IPS-NIHi7 (cell line): ENCODE measurements around the gene SPNS3.

Source experiments
- DNase-seq: peaks from one replicate; pipeline ENCODE4 v3.0.0; 2012; ENCODE audit warnings: mixed read lengths; ENCODE audit errors: extremely low spot score

The SPNS3 gene, protein sequence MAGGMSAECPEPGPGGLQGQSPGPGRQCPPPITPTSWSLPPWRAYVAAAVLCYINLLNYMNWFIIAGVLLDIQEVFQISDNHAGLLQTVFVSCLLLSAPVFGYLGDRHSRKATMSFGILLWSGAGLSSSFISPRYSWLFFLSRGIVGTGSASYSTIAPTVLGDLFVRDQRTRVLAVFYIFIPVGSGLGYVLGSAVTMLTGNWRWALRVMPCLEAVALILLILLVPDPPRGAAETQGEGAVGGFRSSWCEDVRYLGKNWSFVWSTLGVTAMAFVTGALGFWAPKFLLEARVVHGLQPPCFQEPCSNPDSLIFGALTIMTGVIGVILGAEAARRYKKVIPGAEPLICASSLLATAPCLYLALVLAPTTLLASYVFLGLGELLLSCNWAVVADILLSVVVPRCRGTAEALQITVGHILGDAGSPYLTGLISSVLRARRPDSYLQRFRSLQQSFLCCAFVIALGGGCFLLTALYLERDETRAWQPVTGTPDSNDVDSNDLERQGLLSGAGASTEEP

DNA sequence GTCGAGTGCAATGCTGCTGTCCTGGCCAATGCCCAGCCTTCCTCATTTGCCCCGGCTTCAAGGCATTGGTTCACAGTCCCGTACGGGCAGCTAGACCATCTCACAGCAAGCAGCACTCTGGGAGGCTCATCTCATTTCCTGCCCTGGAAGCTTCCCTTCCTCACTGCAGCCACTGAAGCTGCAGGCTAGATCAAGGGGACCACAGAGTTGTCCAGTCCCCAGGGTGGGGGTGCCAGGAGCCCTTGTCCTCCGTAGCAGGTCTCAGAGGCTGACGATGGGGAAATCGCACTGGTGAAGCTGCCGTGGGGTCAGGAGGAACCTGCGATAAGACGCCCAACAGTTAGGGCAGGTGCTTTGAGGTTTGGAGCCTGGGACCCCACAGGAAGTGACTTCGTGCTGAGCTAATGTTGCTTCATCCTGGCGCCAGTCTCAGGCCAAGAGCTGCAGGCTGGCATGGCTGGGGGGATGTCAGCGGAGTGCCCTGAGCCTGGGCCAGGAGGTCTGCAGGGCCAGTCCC is at the start of gene SPNS3:
Gene SPNS3, plus strand, starts transcription at position 426 of the 517 bp plus-strand sequence. Its CDS starts 28 bp downstream, at position 454.
- DNase-seq, result no peak

DNA sequence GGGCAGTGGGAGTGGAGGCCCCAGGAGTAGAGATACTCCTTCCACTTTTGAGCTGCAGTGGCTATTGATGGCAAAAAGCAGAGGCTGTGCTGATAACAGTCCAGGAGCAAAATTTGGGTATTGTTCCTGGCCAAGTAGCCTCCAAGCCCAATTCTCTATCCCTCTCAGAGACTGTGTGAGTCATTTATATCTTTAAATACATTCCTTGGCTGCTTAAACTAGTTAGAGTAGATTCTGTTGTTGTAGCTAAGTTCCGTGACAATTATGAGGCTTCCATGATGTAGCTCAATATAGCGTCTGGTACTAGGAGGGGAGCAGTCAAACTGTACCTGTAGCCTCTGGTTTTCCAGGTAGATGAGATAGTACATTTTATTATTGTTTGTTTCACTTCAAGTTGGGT is 47.3 kb upstream of the SPNS3 start:
- DNase-seq, result no peak

DNA sequence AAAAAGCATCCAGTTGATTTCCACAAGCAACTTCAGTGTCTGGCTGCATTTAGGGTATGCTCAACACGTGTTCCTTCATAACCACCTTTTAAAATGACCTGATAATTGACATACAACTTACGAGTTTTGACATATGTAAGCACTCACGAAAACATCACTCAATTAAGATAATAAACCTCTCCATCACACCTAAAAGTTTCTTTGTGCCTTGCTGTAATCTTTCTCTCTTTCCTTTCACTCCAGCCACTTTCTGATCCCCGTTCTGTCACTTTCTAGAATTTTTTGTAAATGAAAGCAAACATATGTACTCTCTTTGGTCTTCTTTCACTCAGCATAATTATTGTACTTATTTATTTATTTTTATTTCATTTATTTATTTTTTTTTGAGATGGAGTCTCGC is 46.6 kb upstream of the SPNS3 start:
- no peak for DNase-seq

DNA sequence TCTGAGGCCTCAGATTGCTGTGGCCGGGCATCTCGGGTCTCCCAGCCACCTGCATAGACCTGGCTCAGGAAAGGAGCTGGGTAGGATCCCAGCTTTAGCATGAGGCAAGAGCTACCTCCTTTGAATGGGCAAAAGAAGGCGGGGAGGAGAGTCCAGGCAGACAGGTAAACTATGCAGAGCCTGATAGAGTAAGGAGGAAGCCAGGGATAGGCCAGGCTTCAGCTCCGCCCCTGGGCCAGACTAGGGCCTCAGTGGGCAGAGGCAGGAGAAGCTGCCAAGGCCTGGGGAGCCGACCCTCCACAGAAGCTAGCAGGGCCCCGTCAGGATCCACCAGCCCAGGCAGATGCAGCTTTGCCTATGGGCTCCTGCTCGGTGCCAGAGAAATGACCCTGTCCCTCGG is 44.7 kb upstream of the SPNS3 start:
- peak; percentile 53 for DNase-seq

DNA sequence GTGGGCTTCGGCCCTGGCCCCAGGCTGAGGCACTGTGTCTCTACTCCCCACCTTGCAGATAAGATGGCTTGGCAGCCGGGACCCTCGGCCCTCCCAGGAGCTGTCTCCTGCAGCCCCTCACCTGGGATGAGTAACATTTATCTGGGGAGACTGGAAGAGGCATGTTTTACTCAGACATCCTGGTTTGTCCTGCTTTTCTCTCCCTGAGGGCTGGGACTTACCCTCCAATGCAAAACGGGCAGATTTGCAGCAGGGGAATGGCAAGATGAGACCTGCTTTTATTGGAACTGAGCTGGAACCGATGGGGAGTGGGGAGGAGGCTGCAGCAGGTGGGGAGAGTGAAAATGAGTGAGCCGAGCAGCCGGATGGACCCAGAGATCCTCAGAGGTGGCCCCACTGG is 39.9 kb upstream of the SPNS3 start:
- DNase-seq, result no peak

DNA sequence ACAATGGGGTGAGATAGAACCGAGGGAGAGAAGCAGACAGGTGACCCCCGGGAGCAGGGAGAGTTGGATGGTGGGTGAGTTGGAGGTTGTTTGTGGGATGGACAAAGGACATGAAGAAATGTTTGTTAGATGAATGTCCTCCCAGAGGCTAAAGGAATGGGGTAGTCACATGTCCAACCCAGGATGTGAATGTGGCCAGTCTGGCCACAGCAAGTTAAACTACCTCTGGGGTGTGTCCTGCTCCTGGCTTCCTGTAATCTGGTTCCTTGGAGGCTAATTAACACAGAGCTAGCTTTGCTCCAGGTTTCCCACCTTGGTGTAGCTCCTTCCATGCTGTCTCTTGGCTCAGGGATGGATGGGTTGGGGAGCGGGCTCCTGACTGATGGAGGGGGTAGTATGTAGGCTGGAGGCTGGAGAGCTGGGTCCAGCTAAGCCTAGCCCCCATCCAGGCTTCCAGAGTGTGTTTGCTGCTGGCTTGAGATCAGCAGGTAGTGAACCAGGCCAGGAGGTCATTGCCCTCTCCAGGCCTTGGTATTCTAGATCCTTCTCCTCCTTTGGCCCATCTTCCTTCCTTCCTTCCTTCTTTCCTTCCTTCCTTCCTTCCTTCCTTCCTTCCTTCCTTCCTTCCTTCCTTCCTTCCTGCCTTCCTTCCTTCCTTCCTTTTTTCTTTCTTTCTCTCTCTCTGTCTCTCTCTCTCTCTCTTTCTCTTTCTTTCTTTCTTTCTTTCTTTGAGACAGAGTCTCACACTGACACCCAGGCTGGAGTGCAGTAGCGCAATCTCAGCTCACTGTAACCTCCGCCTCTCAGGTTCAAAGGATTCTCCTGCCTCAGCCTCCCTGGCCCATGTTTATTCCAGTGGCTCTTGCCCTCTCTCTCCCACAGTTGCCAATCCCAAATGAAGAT is 39.3 kb upstream of the SPNS3 start:
- no peak for DNase-seq

DNA sequence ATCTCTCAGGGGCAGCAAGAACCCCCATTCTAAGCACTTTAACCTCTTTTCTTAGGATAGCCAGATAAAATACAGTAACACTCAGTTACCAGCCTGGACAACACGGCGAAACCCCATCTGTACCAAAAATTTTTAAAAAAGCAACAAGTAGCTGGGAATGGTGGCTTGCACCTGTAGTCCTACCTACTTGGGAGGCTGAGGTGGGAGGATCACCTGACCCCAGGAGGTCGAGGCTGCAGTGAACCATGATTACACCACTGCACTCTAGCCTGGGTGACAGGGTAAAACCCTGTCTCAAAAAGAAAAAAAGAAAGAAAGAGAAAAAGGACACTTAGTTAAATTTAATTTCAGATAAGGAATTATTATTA is 38.6 kb upstream of the SPNS3 start:
- DNase-seq, result no peak

DNA sequence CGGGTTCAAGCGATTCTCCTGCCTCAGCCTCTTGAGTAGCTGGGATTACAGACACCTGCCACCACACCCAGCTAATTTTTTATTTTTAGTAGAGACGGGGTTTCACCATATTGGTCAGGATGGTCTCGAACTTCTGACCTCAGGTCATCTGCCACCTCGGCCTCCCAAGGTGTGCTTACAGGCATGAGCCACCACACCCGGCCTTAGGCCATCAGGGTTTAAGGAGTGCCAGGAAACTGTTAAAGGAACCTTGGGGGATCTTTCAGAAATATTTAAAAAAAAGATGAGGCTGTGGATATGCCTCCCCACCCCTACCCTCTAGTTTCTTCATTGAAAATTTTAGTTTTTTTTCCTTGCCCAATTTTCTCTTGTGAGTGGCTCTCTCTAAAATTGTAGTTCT is 35.9 kb upstream of the SPNS3 start:
- DNase-seq, result no peak

DNA sequence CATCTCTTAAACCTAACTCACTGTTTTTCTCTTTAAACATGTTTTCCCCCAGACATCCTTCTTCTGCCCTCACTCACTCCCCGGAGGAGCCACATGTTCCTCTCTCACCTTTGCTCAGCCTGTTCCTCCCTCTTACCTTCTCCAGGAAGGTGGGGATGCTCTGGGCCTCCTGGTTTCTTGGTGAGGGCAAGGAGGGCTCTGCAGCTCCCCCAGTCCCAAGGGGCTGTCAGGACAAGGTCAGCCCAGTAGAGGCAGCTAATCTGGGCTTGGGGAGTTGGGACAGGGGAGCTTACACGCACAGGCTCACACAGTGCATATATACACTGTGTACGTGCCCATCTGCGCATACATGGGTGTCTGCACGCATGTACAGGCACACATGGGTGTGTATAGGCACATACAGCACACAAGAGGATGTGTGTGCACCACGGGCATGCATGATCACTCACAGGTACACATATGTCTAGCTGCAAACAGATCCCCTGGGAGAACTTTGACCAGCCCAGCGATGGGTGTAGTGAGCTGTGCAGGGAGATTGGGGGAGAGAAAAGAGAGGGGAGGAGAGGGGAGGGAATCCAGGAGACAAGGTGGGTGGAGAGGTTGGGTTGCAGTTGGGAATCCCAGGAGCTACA is 28.6 kb upstream of the SPNS3 start:
- DNase-seq, result no peak

DNA sequence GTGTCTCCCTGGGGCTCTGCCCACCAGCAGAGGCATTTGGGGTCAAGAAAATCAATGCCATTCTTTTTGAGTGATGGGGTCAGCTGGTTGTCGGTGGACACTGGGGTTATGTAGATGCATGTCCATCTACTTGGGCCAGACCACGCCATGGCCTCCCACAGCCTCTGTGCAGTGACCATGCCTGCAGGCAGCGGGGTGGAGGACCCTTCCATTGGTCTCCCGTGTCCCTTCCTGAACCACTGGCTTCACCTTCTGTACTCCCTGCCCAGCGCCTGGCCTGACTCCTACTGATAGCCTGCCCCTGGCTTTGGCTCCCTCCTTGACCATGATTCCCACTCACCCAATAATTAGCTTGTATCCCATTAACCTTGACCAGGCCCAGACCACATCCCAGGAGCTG is 28.0 kb upstream of the SPNS3 start:
- DNase-seq, result no peak

DNA sequence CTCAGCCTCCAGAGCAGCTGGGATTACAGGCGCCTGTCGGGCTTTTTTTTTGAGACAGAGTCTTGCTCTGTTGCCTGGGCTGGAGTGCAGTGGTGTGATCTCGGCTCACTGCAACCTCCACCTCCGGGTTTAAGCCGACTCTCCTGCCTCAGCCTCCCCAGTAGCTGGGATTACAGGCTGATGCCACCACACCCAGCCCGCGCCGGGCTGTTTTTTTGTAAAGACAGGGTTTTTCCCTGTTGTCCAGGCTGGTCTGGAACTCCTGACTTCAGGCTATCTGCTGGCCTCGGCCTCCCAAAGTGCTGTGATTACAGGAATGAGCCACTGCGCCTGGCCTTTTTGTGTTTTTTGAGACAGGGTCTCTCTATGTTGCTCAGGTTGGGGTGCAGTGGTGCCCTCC is 27.4 kb upstream of the SPNS3 start:
- DNase-seq, result no peak

DNA sequence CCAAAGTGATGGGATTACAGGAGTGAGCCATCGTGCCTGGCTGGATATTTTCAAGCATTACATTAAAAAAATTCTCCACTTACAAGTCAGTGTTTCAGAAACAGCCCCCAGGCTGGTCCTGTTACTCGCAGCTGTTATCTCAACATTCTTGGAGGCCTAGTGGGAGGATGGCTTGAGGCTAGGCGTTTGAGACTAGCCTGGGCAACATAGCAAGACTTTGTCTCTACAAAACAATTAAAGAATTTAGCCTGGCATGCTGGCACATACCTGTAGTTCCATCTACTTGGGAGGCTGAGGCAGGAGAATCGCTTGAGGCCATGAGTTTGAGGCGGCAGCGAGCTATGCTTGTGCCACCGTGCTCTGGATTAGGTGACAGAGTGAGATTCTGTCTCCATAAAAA is 26.5 kb upstream of the SPNS3 start:
- DNase-seq, result no peak

DNA sequence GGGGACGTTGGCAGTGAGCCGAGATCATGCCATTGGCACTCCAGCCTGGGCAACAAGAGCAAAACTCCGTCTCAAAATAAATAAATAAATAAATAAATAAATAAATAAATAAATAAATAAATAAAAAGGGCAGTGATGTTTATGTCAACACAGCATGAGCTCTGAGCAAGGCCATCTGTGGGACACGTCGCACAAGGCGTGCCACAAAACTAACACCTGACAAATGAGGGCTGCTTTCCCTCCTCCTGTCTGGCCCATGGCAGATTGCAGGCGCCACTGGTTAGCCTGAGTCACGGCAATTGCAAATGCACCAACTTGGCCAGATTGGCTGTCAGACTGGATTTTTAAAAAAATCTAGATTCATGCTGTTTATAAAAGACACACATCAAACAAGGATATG is 25.9 kb upstream of the SPNS3 start:
- no peak for DNase-seq

DNA sequence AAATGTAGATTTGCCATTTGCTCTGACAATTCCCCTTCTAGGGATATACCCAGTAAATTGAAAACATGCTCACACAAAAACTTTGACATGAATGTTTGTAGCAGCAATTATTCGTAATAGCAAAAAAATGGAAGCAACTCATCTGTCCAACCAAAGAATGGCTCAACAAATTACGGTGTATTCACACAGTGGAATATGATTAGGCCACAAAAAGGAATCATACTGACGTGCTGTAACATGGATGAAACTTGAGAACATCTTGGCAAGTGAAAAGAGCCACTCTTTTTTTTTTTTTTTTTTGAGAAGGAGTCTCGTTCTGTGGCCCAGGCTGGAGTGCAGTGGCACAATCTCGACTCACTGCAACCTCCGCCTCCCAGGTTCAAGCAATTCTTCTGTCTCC is 24.1 kb upstream of the SPNS3 start:
- no peak for DNase-seq

DNA sequence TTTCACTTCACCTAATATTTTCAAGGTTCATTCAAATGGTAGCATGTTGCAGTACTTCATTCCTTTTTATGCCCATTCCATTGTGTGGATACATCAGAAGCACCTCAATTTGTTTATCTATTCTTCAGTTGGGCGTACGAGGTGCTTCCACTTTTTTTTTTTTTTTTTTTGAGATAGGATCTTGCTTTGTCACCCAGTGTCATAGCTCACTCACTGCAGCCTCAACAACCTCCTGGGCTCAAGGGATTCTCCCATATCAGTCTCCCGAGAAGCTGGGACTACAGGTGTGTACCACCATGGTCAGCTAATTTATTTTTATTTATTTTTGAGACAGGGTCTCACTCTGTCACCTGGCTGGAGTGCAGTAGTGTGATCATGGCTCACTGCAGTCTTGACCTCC is 22.5 kb upstream of the SPNS3 start:
- no peak for DNase-seq

DNA sequence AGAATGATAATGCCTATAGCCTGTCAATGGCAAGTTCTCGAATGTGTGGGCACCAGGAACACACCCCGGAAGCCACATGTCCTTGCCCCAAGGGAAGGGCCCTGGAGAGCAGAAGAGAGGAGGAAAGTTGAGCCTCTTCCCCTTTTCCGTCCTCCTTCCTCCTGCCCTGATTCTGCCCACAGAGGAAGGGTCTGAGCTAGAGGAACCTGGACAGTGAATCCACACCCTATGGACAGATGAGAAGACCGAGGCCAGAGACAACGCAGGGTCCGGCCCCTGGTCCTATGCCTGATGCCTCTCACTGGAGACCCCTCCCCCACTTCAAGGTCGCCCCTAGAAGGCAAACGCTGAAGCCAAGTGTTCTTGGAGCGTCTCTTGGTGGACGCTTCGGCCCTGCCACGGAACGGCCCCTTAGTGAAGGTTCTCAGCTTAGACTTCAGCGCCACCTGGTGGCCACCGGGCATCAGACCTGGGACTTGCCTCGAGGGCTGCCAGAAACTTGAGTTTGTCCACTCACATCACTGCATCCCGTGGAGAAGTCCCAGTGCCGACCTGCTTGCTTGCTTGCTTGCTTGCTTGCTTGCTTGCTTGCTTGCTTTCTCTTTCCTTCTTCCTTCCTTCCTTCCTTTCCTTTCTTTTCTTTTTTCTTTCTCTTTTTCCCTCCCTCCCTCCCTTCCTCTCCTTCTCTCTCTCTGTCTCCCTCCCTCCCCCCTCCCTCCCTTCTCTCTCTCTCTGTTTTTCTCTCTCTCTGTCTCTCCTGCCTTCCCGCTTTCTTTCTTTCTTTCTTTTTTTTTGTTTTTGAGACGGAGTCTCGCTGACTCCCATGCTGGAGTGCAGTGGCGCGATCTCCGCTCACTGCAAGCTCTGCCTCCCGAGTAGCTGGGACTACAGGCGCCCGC is 20.6 kb upstream of the SPNS3 start:
- peak; percentile 91 for DNase-seq

DNA sequence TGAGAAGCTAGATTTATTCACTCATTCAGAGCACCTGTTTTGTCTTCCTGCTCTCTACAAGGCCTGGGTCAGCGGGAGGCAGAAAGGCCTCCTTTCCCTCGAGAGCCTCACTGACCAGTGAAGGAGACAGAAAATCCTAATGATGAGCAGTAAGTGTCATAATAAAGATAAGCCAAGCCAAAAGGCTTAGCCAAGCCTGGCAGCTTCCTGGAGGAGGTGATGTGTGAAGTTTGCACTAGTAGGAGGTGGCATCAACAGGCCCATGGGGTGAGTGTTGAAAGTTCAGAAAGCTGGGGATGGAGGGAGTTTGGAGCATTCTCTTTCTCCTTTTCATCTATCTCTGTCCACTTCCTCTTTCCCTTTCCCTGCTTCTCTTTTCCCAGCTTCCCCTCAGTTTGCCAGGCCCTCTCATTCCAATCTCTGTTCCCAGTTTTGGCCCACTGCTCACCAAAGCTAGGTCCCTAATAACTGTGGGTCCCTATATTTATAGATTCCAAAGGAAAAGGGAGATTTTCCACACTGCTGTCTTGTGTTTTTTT is 16.5 kb upstream of the SPNS3 start:
- no peak for DNase-seq

DNA sequence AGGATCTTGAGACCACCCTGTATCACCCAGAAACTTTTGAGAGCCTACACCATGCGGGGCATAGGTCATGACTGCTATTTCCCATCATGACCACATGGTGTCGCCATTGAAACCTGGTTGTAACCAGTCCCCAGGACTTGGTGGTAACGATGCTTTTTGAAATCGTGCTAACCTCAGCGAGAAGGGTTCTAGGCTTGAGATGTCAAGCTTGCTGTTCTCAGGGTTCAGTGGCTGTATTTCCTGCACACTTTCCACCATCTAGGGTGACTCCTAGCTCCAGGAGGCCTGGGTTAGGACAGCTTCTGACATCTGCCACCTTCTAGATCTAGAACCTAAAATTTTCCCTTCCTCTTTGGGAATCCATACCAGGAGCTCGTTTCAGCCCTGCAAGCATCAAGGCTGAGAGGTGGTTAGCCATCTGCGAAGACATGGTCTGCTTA is 13.0 kb upstream of the SPNS3 start:
- peak; percentile 91 for DNase-seq

DNA sequence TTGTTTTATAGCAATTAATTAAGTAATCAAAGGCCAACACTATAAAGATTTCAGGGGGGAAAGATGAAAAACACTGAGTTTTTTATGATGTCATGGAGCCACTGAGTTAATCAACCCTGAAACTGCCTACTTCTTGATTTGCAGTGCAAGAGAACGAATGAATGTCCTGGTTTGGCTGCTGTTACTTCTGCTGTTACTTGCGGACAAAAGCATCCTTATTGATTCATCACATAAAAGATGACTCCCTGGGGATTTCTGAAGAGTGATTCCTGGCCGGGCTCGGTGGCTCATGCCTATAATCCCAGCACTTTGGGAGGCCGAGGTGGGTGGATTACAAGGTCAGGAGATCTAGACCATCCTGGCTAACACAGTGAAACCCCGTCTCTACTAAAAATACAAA is 10.9 kb upstream of the SPNS3 start:
- no peak for DNase-seq

DNA sequence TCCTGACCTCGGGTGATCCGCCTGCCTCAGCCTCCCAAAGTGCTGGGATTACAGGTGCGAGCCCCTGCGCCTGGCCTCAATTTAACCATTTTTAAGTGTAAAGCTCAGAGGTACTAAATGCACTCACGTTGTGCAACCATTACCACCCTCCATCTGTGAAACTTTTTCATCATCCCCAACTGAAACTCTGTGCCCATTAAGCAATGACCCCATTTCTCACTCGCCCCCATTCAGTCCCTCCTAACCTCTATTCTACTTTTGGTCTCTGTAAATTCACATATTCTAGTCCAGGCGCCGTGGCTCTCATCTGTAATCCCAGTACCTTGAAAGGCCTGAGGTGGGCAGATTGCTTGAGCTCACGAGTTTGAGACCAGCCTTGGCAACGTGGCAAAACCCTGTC is 8.3 kb upstream of the SPNS3 start:
- DNase-seq, result no peak
